OCI-LY7 (cell line): Measurements from ENCODE around the gene DNAJB4. TPM values are rescaled to one million over a fixed set of nuclear protein-coding genes. Genes with fewer than 3 reads are reported as not detected.

Experiments
- Bru-seq: library from RNA; stranded (reverse); fragments of 400-500 nt; gene quantifications from one replicate; lab custom pipeline; 2021; lab: Mats Ljungman, UMichigan
- BruChase-seq, 2 experiments: library from RNA; stranded (reverse); fragments of 400-500 nt; gene quantifications; one replicate each; lab custom pipeline; 2021; lab: Mats Ljungman, UMichigan
- BruUV-seq: library from RNA; stranded (reverse); fragments of 400-500 nt; replicated peaks from 2 replicates; lab custom pipeline; 2021; lab: Mats Ljungman, UMichigan
- CTCF ChIA-PET: fragments of 300-600 bp; sonication (Branson Sonifier 250); formaldehyde crosslinking; loops from one replicate; lab custom pipeline; 2022; ENCODE audit warnings: antibody characterized with exemption; ENCODE audit not compliant: unreplicated experiment; lab: Charles Lee
- POLR2A ChIA-PET: fragments of 300-600 bp; sonication (Branson Sonifier 250); formaldehyde crosslinking; loops from one replicate; lab custom pipeline; 2022; ENCODE audit warnings: antibody characterized with exemption; lab: Charles Lee
- DNase-seq: peaks from one replicate; pipeline ENCODE4 v3.0.0-alpha.2; 2015; ENCODE audit warnings: low spot score
- H2AFZ ChIP-seq: fragments of 200-600 bp; sonication (generic), shearing (Covaris generic); 2 replicates; pipeline ENCODE4 v1.6.1; 2014; ENCODE audit warnings: mild to moderate bottlenecking, antibody characterized with exemption, low read length, moderate library complexity
- H3K27ac ChIP-seq: fragments of 200-600 bp; sonication (generic); 2 replicates; pipeline ENCODE4 v1.5.1; 2014; ENCODE audit warnings: mixed run types, low read depth, mild to moderate bottlenecking, moderate library complexity, low read length, inconsistent platforms; ENCODE audit not compliant: poor library complexity, severe bottlenecking
- H3K36me3 ChIP-seq: fragments of 200-600 bp; sonication (generic); 2 replicates; pipeline ENCODE4 v1.6.1; 2014; ENCODE audit warnings: mild to moderate bottlenecking, antibody characterized with exemption, low read length, moderate library complexity, mixed read lengths; ENCODE audit not compliant: insufficient read depth
- H3K4me1 ChIP-seq: fragments of 200-600 bp; sonication (generic); 2 replicates; pipeline ENCODE4 v1.5.1; 2014; ENCODE audit warnings: mild to moderate bottlenecking, low read length; ENCODE audit not compliant: insufficient read depth, poor library complexity, severe bottlenecking
- H3K4me2 ChIP-seq: fragments of 200-600 bp; sonication (generic); 2 replicates; pipeline ENCODE4 v1.6.1; 2014; ENCODE audit warnings: mild to moderate bottlenecking, low read length
- H3K4me3 ChIP-seq: fragments of 200-600 bp; sonication (generic); 2 replicates; pipeline ENCODE4 v1.5.1; 2014; ENCODE audit warnings: mild to moderate bottlenecking, low read depth, low read length; ENCODE audit not compliant: poor library complexity, severe bottlenecking
- H3K79me2 ChIP-seq: fragments of 200-600 bp; sonication (generic); 2 replicates; pipeline ENCODE4 v1.6.1; 2016; ENCODE audit warnings: low read depth, mild to moderate bottlenecking, low read length, moderate library complexity, mixed read lengths; ENCODE audit not compliant: insufficient read depth
- H3K9me2 ChIP-seq: fragments of 200-600 bp; sonication (generic); 2 replicates; pipeline ENCODE4 v1.6.1; 2016; ENCODE audit warnings: mild to moderate bottlenecking, low read length, mixed read lengths; ENCODE audit not compliant: insufficient read depth
- H3K9me3 ChIP-seq: fragments of 200-600 bp; sonication (generic); 2 replicates; pipeline ENCODE4 v1.6.1; 2014; ENCODE audit warnings: mild to moderate bottlenecking, mixed run types, low read length, mixed read lengths
- H4K20me1 ChIP-seq: fragments of 200-600 bp; sonication (generic); 2 replicates; pipeline ENCODE4 v1.6.1; 2014; ENCODE audit warnings: mild to moderate bottlenecking, antibody characterized with exemption, low read length, moderate library complexity, mixed read lengths; ENCODE audit not compliant: insufficient read depth
- EZH2phosphoT487 ChIP-seq: fragments of 200-600 bp; sonication (generic); IDR thresholded peaks from 2 replicates; pipeline ENCODE4 v1.6.1; 2018; ENCODE audit warnings: low read depth, borderline replicate concordance, mild to moderate bottlenecking, mixed run types, antibody characterized with exemption, low read length, moderate library complexity, mixed read lengths
- intact Hi-C: fragments of 100-400 bp; cut with micrococcal nuclease; formaldehyde crosslinking; loops from one replicate; pipeline ENCODE4 v1.10.0; 2022; ENCODE audit not compliant: unreplicated experiment
- long read RNA-seq: library from polyadenylated mRNA; stranded (forward); transcript quantifications from one replicate; pipeline ENCODE4 v2.0.0, GENCODE V29; 2022
- total RNA-seq, 2 experiments: library from RNA; depleted of rRNA in 1 of 2; stranded (reverse); fragments of >200 nt in 1 of 2; shearing (Covaris generic) in 1 of 2; gene quantifications; 2 replicates each; pipeline ENCODE4 v1.2.3, GENCODE V29; 2014 to 2022
- TF ChIP-seq, protein P1 (sequence below): fragments of 200-600 bp; sonication (generic); conservative IDR thresholded peaks from 2 replicates; pipeline ENCODE4 v1.5.1; 2014; ENCODE audit warnings: mild to moderate bottlenecking, antibody characterized with exemption, low read length, moderate library complexity, mixed read lengths

The DNAJB4 gene
- 9.0 and 12.6 TPM in 2 replicates for total RNA-seq (2014; rRNA removed; shearing (Covaris generic))
- total RNA-seq (2022), result 14.9 and 15.8 TPM in 2 replicates
- Bru-seq, nascent RNA, result percentile 64 among the genes with signal in this experiment
- percentile 67 among the genes with signal in this experiment for BruChase-seq, experiment 1, labeled RNA remaining after a 6-hour chase
- BruChase-seq, experiment 2, labeled RNA remaining after a 2-hour chase, result percentile 79 among the genes with signal in this experiment
- long read RNA-seq, transcript DNAJB4-206 (3 exons, 949 nt), result major isoform, 6 of 19 reads
- long read RNA-seq, partial matches to known transcripts, result 2 of 19 reads
- long read RNA-seq, other reads (novel, unspliced or antisense), result 8 of 19 reads

DNA sequence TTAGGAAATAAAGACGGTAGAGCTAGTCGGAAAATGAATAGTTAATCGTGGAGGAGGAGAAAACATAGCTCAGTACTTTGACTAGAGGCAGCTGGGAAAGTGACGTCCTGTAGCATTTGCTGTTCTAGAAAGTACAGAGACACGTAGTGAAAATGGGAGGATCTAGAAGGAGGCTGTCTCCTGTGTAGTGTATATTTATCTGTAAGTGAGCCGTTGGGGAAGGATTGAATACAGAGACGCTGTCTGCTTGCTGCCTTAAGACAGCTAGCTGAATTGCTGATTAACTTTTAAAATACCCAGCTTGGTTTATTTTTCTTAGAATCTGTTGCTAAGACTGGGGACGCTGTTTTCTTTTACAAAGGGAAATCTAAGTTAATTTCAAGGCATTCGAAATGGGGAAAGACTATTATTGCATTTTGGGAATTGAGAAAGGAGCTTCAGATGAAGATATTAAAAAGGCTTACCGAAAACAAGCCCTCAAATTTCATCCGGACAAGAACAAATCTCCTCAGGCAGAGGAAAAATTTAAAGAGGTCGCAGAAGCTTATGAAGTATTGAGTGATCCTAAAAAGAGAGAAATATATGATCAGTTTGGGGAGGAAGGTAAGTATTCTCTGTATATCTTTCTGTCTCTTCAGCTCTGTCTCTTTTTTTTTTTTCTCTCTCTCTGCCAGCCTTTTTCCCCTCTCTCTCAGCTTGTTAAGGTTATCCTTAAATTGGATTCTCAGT, at the start of gene DNAJB4:
TSS of gene DNAJB4 (plus strand) at position 221 of the 729 bp plus-strand sequence. CDS start at position 393, 172 bp downstream.
- TF ChIP-seq EZH2phosphoT487, result no peak
- TF ChIP-seq, protein P1, sequence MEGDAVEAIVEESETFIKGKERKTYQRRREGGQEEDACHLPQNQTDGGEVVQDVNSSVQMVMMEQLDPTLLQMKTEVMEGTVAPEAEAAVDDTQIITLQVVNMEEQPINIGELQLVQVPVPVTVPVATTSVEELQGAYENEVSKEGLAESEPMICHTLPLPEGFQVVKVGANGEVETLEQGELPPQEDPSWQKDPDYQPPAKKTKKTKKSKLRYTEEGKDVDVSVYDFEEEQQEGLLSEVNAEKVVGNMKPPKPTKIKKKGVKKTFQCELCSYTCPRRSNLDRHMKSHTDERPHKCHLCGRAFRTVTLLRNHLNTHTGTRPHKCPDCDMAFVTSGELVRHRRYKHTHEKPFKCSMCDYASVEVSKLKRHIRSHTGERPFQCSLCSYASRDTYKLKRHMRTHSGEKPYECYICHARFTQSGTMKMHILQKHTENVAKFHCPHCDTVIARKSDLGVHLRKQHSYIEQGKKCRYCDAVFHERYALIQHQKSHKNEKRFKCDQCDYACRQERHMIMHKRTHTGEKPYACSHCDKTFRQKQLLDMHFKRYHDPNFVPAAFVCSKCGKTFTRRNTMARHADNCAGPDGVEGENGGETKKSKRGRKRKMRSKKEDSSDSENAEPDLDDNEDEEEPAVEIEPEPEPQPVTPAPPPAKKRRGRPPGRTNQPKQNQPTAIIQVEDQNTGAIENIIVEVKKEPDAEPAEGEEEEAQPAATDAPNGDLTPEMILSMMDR, result no peak
- intact Hi-C loops, result loop anchor here (1.0 to 10.0 kb wide), 3 partner anchors 26 to 250 kb away; partner anchors contain the start of genes FUBP1 and USP33
- Histone ChIP-seq H3K79me2 (peaks cover 19% of the 10 kb centered on the region; the same call in 1 of the 2 replicates), H3K4me1 (peaks cover 38% of the 10 kb centered on the region), H3K27ac (peak within 1 kb of the TSS; percentile 68), H3K4me2 (peak within 1 kb of the TSS; percentile 80), H3K9me3 (no peaks in the 10 kb centered on the region), H3K4me3 (peak within 1 kb of the TSS; percentile 72), H3K36me3 (no peaks in the 10 kb centered on the region), H2AFZ (peak within 1 kb of the TSS; percentile 84; the same call in 1 of the 2 replicates), H3K9me2 (no peaks in the 10 kb centered on the region), H4K20me1 (no peaks in the 10 kb centered on the region)
- DNase-seq, result peak; percentile 94
- BruUV-seq, result TSS peak; percentile 63
- ChIA-PET CTCF (interaction anchor here (0.8 to 1.5 kb wide), 2 partner anchors 26 to 38 kb away, joined by 3 to 5 read pairs; partner anchors contain the start of gene FUBP1), POLR2A (interaction anchor here (0.5 to 9.8 kb wide), 34 partner anchors 10 to 1602 kb away, joined by 3 to 193 read pairs (median 4); partner anchors contain the start of genes FUBP1, MIGA1 and ZZZ3)

DNA sequence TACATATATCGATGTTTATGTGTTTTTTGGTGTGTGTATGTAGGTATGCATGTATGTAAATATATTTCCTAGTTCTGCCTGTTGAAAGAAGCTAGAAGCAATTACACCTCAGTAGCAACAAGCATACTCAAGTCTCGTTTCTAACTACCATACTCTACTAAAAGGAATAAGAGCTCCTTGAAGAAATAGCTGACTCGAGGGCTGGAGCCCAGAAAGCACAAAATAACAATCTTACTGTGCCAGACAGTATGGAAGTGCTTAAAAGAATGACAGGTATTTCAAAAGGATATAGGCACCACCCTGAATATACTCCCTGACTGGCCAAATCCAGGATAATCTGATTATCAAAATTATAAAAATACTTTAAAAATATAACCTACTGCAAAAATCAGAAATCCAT, 49.0 kb upstream of the DNAJB4 start:
- TF ChIP-seq EZH2phosphoT487, result no peak
- TF ChIP-seq, protein P1, result no peak
- CTCF ChIA-PET, result no interaction called here

More for the DNA sequence above, 49.0 kb upstream of the DNAJB4 start:
- H3K4me1 ChIP-seq, result peaks cover 19% of the 10 kb centered on the region
- peaks cover 57% of the 10 kb centered on the region; the same call in 1 of the 2 replicates for H3K79me2 ChIP-seq
- no peak overlapping the region for H3K4me2 ChIP-seq
- no TSS peak for BruUV-seq
- H3K9me2 ChIP-seq, result no peaks in the 10 kb centered on the region
- no peak overlapping the region for H3K4me3 ChIP-seq
- POLR2A ChIA-PET, result interaction anchor here (0.6 to 2.8 kb wide), 9 partner anchors 9 to 1562 kb away, joined by 3 to 15 read pairs (median 3); partner anchors contain the start of gene DNAJB4
- no peak overlapping the region for H3K27ac ChIP-seq
- H4K20me1 ChIP-seq, result 0 out of 2 replicates have a peak, but pooled peaks cover 13% of the 10 kb centered on the region
- intact Hi-C loops, result no loop called here
- no peak for DNase-seq
- no peaks in the 10 kb centered on the region for H3K9me3 ChIP-seq
- no peak overlapping the region for H2AFZ ChIP-seq
- peaks cover 100% of the 10 kb centered on the region for H3K36me3 ChIP-seq
